Measurements from ENCODE around the gene CDH20.

- TF ChIP-seq, protein P1, sequence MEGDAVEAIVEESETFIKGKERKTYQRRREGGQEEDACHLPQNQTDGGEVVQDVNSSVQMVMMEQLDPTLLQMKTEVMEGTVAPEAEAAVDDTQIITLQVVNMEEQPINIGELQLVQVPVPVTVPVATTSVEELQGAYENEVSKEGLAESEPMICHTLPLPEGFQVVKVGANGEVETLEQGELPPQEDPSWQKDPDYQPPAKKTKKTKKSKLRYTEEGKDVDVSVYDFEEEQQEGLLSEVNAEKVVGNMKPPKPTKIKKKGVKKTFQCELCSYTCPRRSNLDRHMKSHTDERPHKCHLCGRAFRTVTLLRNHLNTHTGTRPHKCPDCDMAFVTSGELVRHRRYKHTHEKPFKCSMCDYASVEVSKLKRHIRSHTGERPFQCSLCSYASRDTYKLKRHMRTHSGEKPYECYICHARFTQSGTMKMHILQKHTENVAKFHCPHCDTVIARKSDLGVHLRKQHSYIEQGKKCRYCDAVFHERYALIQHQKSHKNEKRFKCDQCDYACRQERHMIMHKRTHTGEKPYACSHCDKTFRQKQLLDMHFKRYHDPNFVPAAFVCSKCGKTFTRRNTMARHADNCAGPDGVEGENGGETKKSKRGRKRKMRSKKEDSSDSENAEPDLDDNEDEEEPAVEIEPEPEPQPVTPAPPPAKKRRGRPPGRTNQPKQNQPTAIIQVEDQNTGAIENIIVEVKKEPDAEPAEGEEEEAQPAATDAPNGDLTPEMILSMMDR (IDR thresholded peaks at IDR 0.05 in 8 of 11, conservative IDR thresholded peaks at IDR 0.05 in 3 of 11): no peak
- TF ChIP-seq POLR2AphosphoS5 (IDR thresholded peaks at IDR 0.05) (no peak), POLR2A (IDR thresholded peaks at IDR 0.05) (no peak)
These were observed 246.8 kb downstream of the CDH20 start for GRCh38 chr18:61580046-61580445.
